GM12878 (cell line): ENCODE results near the gene MSI2. TPM values are rescaled to one million over a fixed set of nuclear protein-coding genes. Genes with fewer than 3 reads are reported as not detected.

Experiments used
- BHLHE40 ChIP-seq, 2 experiments: fragments of 450-650 bp in 1 of 2; IDR thresholded peaks; 2 replicates each; pipeline ENCODE4 v1.6.1; 2011 to 2017; ENCODE audit warnings: low read depth in 2 of 2, borderline replicate concordance in 1 of 2, improper control_type of control experiment in 1 of 2, low read length in 1 of 2, mild to moderate bottlenecking in 1 of 2
- CBFB ChIP-seq: IDR thresholded peaks from 2 replicates; pipeline ENCODE4 v1.6.1; 2016; ENCODE audit warnings: antibody characterized with exemption, low read depth
- FOXK2 ChIP-seq: fragments of 450-650 bp; IDR thresholded peaks from 2 replicates; pipeline ENCODE4 v1.6.1; 2017; ENCODE audit warnings: mild to moderate bottlenecking, moderate library complexity
- IKZF1 ChIP-seq: fragments of 450-650 bp; conservative IDR thresholded peaks from 2 replicates; pipeline ENCODE4 v1.6.1; 2017; ENCODE audit warnings: antibody characterized with exemption, mild to moderate bottlenecking
- MAX ChIP-seq: IDR thresholded peaks from 2 replicates; pipeline ENCODE4 v1.6.1; 2012; ENCODE audit warnings: low read depth, low read length, improper control_type of control experiment
- MEF2B ChIP-seq: fragments of 450-650 bp; IDR thresholded peaks from 2 replicates; pipeline ENCODE4 v1.6.1; 2018; ENCODE audit warnings: mild to moderate bottlenecking, moderate library complexity; ENCODE audit not compliant: partially characterized antibody, poor library complexity, severe bottlenecking
- MTA2 ChIP-seq: fragments of 450-650 bp; IDR thresholded peaks from 2 replicates; pipeline ENCODE4 v1.6.1; 2016; ENCODE audit warnings: low read depth, mild to moderate bottlenecking, moderate library complexity
- RAD21 ChIP-seq: IDR thresholded peaks from 2 replicates; pipeline ENCODE4 v1.6.1; 2011; ENCODE audit warnings: mild to moderate bottlenecking, low read depth, low read length, moderate library complexity; ENCODE audit not compliant: insufficient read depth
- RAD51 ChIP-seq: fragments of 450-650 bp; IDR thresholded peaks from 2 replicates; pipeline ENCODE4 v1.6.1; 2016; ENCODE audit warnings: moderate library complexity, mild to moderate bottlenecking, inconsistent platforms
- SKIL ChIP-seq: fragments of 450-650 bp; IDR thresholded peaks from 2 replicates; pipeline ENCODE4 v1.6.1; 2017; ENCODE audit warnings: mild to moderate bottlenecking, low read depth, inconsistent platforms; ENCODE audit not compliant: poor library complexity, severe bottlenecking
- SP1 ChIP-seq: IDR thresholded peaks from one replicate; pipeline ENCODE4 v1.6.1; 2011; ENCODE audit warnings: low read depth, low read length
- STAT1 ChIP-seq: fragments of 450-650 bp; conservative IDR thresholded peaks from 2 replicates; pipeline ENCODE4 v1.6.1; 2014; ENCODE audit warnings: antibody characterized with exemption, mild to moderate bottlenecking
- STAT3 ChIP-seq: IDR thresholded peaks from 2 replicates; pipeline ENCODE4 v1.6.1; 2011; ENCODE audit warnings: low read depth, low read length, improper control_type of control experiment
- SUZ12 ChIP-seq: fragments of 200-600 bp; sonication (generic); IDR thresholded peaks from one replicate; pipeline ENCODE4 v1.6.1; 2018; ENCODE audit warnings: antibody characterized with exemption, mild to moderate bottlenecking; ENCODE audit not compliant: unreplicated experiment
- USF1 ChIP-seq: IDR thresholded peaks from 2 replicates; pipeline ENCODE4 v1.6.1; 2011; ENCODE audit warnings: borderline replicate concordance, low read depth, mild to moderate bottlenecking, moderate library complexity, mixed read lengths, low read length; ENCODE audit not compliant: insufficient read depth; ENCODE audit errors: extremely low read length
- ZNF384 ChIP-seq: IDR thresholded peaks from 2 replicates; pipeline ENCODE4 v1.6.1; 2012; ENCODE audit warnings: low read depth, mild to moderate bottlenecking, low read length, improper control_type of control experiment, borderline replicate concordance
- ZZZ3 ChIP-seq: IDR thresholded peaks from 2 replicates; pipeline ENCODE4 v1.6.1; 2011; ENCODE audit warnings: low read depth; ENCODE audit not compliant: control insufficient read depth, insufficient read length
- polyA plus RNA-seq, 11 experiments: library from polyadenylated mRNA; depleted of rRNA in 4 of 11; unstranded in 6 of 11; stranded (reverse) in 5 of 11; fragments of >200 nt; fragmentation: Nextera tagmentation in 4 of 11; fragmentation: Illumina TruSeq in 1 of 11; extraction: Ambion mirVana in 4 of 11; extraction: Trizol in 1 of 11; gene quantifications; 1 replicate in 1 of 11; 2 replicates in 10 of 11; pipeline versions ENCODE4 v1.2.1 to v1.2.3, GENCODE V29; 2011 to 2016; ENCODE audit warnings: inconsistent platforms in 2 of 11, missing spikeins in 2 of 11, low read depth in 1 of 11
- total RNA-seq, 4 experiments: library from RNA; depleted of rRNA in 3 of 4; stranded (reverse); fragments of >200 nt in 3 of 4; fragmentation: Illumina TruSeq in 1 of 4; extraction: Trizol in 1 of 4; gene quantifications; 2 replicates each; pipeline versions ENCODE4 v1.2.1 to v1.2.3, GENCODE V29; 2013 to 2021

The MSI2 gene
- total and polyA plus RNA-seq, 10 of the 15 experiments (the other 5 are each of a cell fraction or from before 2014, with no cell fraction given), result 6.1 to 76.1 (median 42.0) TPM

- no peak for TF ChIP-seq CBFB
- no peak for TF ChIP-seq RAD21
- TF ChIP-seq SUZ12, result no peak
- TF ChIP-seq MEF2B, result peak; percentile 71
- no peak for TF ChIP-seq RAD51
- TF ChIP-seq MTA2, result peak; percentile 84
- no peak for TF ChIP-seq USF1
- no peak for TF ChIP-seq ZZZ3
- TF ChIP-seq SP1, result peak; percentile 64
- no peak for TF ChIP-seq STAT1
- TF ChIP-seq FOXK2, result peak; percentile 86
- TF ChIP-seq MAX, result no peak
- TF ChIP-seq ZNF384, result peak; percentile 87
- peak; percentile 28 to 47; a peak in 1 of 4 replicates for TF ChIP-seq BHLHE40 (IDR thresholded peaks at IDR 0.05; ENCODE audit: borderline replicate concordance in 1 of 2, low read depth in 2 of 2, low read length in 1 of 2)
- TF ChIP-seq IKZF1, result peak; percentile 92
- no peak for TF ChIP-seq STAT3
- peak; percentile 87 for TF ChIP-seq SKIL
- TF ChIP-seq, all 136 proteins: peak for 62
Measured at GRCh38 chr17:57463103-57463885, 207.0 kb downstream of the MSI2 start (continued).
